CD14-positive monocyte (primary cell): ENCODE results near the gene FRMPD4. TPM values are rescaled to one million over a fixed set of nuclear protein-coding genes. Genes with fewer than 3 reads are reported as not detected.

ENCODE experiments used
- DNase-seq, 3 donors: peaks; one replicate each; pipeline ENCODE4 v3.0.0-alpha.2; 2011 to 2022
- H2AFZ ChIP-seq: 2 replicates; pipeline ENCODE4 v1.6.0; 2012; ENCODE audit warnings: mild to moderate bottlenecking, low read depth, low read length, inconsistent platforms; ENCODE audit not compliant: insufficient read depth, poor library complexity, severe bottlenecking
- H3K27ac ChIP-seq, 2 donors: 1 replicate in 1 of 2; 2 replicates in 1 of 2; pipeline ENCODE4 v1.5.1; 2012 to 2013; ENCODE audit warnings: low read length in 2 of 2, control low read depth in 1 of 2, inconsistent platforms in 1 of 2, low read depth in 1 of 2, mild to moderate bottlenecking in 1 of 2
- H3K27me3 ChIP-seq, 2 donors: one replicate each; pipeline versions ENCODE4 v1.6.0 to v1.6.1; 2011 to 2013; ENCODE audit warnings: low read length in 2 of 2; ENCODE audit not compliant: control insufficient read depth in 2 of 2, insufficient read depth in 2 of 2
- H3K36me3 ChIP-seq, 2 donors: replicated peaks in 1 of 2; 1 replicate in 1 of 2; 2 replicates in 1 of 2; pipeline versions ENCODE4 v1.5.1 to v1.6.1; 2012 to 2013; ENCODE audit warnings: low read length in 2 of 2, control low read depth in 1 of 2, inconsistent platforms in 1 of 2, mild to moderate bottlenecking in 1 of 2; ENCODE audit not compliant: insufficient read depth in 2 of 2, control insufficient read depth in 1 of 2
- H3K4me1 ChIP-seq, 2 donors: 1 replicate in 1 of 2; 2 replicates in 1 of 2; pipeline versions ENCODE4 v1.5.1 to v1.6.1; 2012 to 2013; ENCODE audit warnings: low read length in 2 of 2, control low read depth in 1 of 2, inconsistent platforms in 1 of 2, mild to moderate bottlenecking in 1 of 2, moderate library complexity in 1 of 2; ENCODE audit not compliant: insufficient read depth in 2 of 2, control insufficient read depth in 1 of 2
- H3K4me2 ChIP-seq: replicated peaks from 2 replicates; pipeline ENCODE3; 2012; ENCODE audit warnings: low read length, moderate library complexity, mild to moderate bottlenecking; ENCODE audit not compliant: poor library complexity, severe bottlenecking; ENCODE audit errors: extremely low read depth
- H3K4me3 ChIP-seq, 3 experiments: fragments of 200-600 bp in 1 of 3; sonication (generic) in 1 of 3; replicated peaks in 1 of 3; 1 replicate in 2 of 3; 2 replicates in 1 of 3; pipeline ENCODE4 v1.5.1; 2011 to 2013; ENCODE audit warnings: low read length in 3 of 3, mild to moderate bottlenecking in 3 of 3, control low read depth in 2 of 3, low read depth in 2 of 3, inconsistent platforms in 1 of 3, moderate library complexity in 1 of 3
- H3K79me2 ChIP-seq: 2 replicates; pipeline ENCODE4 v1.6.0; 2012; ENCODE audit warnings: mild to moderate bottlenecking, control low read depth, inconsistent platforms, low read length, moderate library complexity; ENCODE audit not compliant: insufficient read depth
- H3K9ac ChIP-seq: 2 replicates; pipeline ENCODE4 v1.6.0; 2017; ENCODE audit warnings: low read length, mild to moderate bottlenecking; ENCODE audit not compliant: insufficient read depth, poor library complexity, severe bottlenecking
- H3K9me3 ChIP-seq, 2 donors: replicated peaks in 1 of 2; 1 replicate in 1 of 2; 2 replicates in 1 of 2; pipeline versions ENCODE4 v1.5.1 to v1.6.1; 2012 to 2013; ENCODE audit warnings: low read length in 2 of 2, control low read depth in 1 of 2; ENCODE audit not compliant: control insufficient read depth in 1 of 2, insufficient read depth in 1 of 2
- H4K20me1 ChIP-seq: 2 replicates; pipeline ENCODE4 v1.6.0; 2012; ENCODE audit warnings: mild to moderate bottlenecking, low read length, control low read depth, moderate library complexity; ENCODE audit not compliant: insufficient read depth
- H3K27ac Mint-ChIP-seq, 7 donors: one replicate each; pipeline ENCODE4 v1.8.0; 2020; ENCODE audit warnings: mild to moderate bottlenecking in 7 of 7, mixed read lengths in 7 of 7, moderate library complexity in 6 of 7, inconsistent platforms in 2 of 7
- H3K27me3 Mint-ChIP-seq, 3 donors: one replicate each; pipeline ENCODE4 v1.8.0; 2021 to 2022; ENCODE audit warnings: low read depth in 3 of 3, mild to moderate bottlenecking in 3 of 3, mixed read lengths in 3 of 3, moderate library complexity in 3 of 3, inconsistent platforms in 1 of 3
- H3K36me3 Mint-ChIP-seq, 2 donors: one replicate each; pipeline ENCODE4 v1.8.0; 2020; ENCODE audit warnings: mixed read lengths in 2 of 2, inconsistent platforms in 1 of 2, mild to moderate bottlenecking in 1 of 2
- H3K4me1 Mint-ChIP-seq: one replicate; pipeline ENCODE4 v1.8.0; 2020; ENCODE audit warnings: mild to moderate bottlenecking, mixed read lengths
- H3K4me3 Mint-ChIP-seq, 2 donors: one replicate each; pipeline ENCODE4 v1.8.0; 2020; ENCODE audit warnings: mild to moderate bottlenecking in 2 of 2, mixed read lengths in 2 of 2, moderate library complexity in 1 of 2
- H3K9me3 Mint-ChIP-seq, 7 donors: one replicate each; pipeline ENCODE4 v1.8.0; 2020 to 2022; ENCODE audit warnings: mixed read lengths in 7 of 7, mild to moderate bottlenecking in 6 of 7, moderate library complexity in 6 of 7, inconsistent platforms in 2 of 7
- CTCF ChIP-seq: fragments of 200-600 bp; IDR thresholded peaks from one replicate; pipeline ENCODE4 v1.8.0; 2022; ENCODE audit warnings: antibody characterized with exemption, mild to moderate bottlenecking
- WGBS: methylation state at CpG from one replicate; pipeline ENCODE4 v1.1.5; 2013; ENCODE audit warnings: missing lambda C conversion rate; ENCODE audit not compliant: insufficient coverage; 5-methylcytosine and 5-hydroxymethylcytosine counted together
- intact Hi-C, 2 donors: fragments of 100-400 bp; cut with micrococcal nuclease; formaldehyde crosslinking; loops; one replicate each; pipeline versions ENCODE4 v1.15.0 to v1.15.1; 2023
- polyA plus RNA-seq, 3 donors: library from polyadenylated mRNA; depleted of rRNA in 1 of 3; unstranded in 2 of 3; stranded (reverse) in 1 of 3; fragments of 300-500 nt in 2 of 3; fragments of >200 nt in 1 of 3; fragmentation: Illumina TruSeq in 2 of 3; gene quantifications; 1 replicate in 2 of 3; 2 replicates in 1 of 3; pipeline ENCODE4 v1.2.3, GENCODE V29; 2012 to 2021

The FRMPD4 gene
- polyA plus RNA-seq, 3 donors = not detected

- Histone ChIP-seq H3K27ac (no peak overlapping the region), H4K20me1 (no peaks in the 10 kb centered on the region), H3K4me3 (no peak overlapping the region), H3K4me1 (no peaks in the 10 kb centered on the region), H3K36me3 (no peaks in the 10 kb centered on the region), H3K4me2 (no peak overlapping the region), H3K9me3 (peaks cover 0 to 4% of the 10 kb centered on the region in 2 donors), H2AFZ (no peak overlapping the region), H3K9ac (no peak overlapping the region), H3K27me3 (peaks cover 2 to 22% of the 10 kb centered on the region in 2 donors), H3K79me2 (no peaks in the 10 kb centered on the region)
- 2% methylated on average over 10 of the region's 24 CpGs for WGBS
- peaks cover 14 to 30% (median 21%) of the 10 kb centered on the region in 3 donors for H3K27me3 Mint-ChIP-seq
- intact Hi-C loops = no loop called here
- DNase-seq = no peak
- no peaks in the 10 kb centered on the region for H3K4me1 Mint-ChIP-seq
- peaks cover 0 to 6% (median 2%) of the 10 kb centered on the region in 7 donors for H3K9me3 Mint-ChIP-seq
- H3K27ac Mint-ChIP-seq = no peak overlapping the region
- peak overlapping the region in 1 of 2 donors; percentile 67 for H3K4me3 Mint-ChIP-seq
- TF ChIP-seq CTCF = no peak
- no peaks in the 10 kb centered on the region for H3K36me3 Mint-ChIP-seq
Measured at GRCh38 chrX:12137951-12138360, 317 bp upstream of the FRMPD4 start.

GRCh38 chrX:12139934-12140611 is 1.8 kb downstream of the FRMPD4 start:
- H3K36me3 Mint-ChIP-seq = no peaks in the 10 kb centered on the region
- peaks cover 0 to 6% (median 2%) of the 10 kb centered on the region in 7 donors for H3K9me3 Mint-ChIP-seq
- peaks cover 14 to 30% (median 21%) of the 10 kb centered on the region in 3 donors for H3K27me3 Mint-ChIP-seq
- no peak overlapping the region for H2AFZ ChIP-seq
- H3K79me2 ChIP-seq = no peaks in the 10 kb centered on the region
- H3K4me1 Mint-ChIP-seq = no peaks in the 10 kb centered on the region
- no peak overlapping the region for H3K4me3 ChIP-seq
- no peaks in the 10 kb centered on the region for H3K4me1 ChIP-seq
- H3K36me3 ChIP-seq = no peaks in the 10 kb centered on the region
- DNase-seq = no peak
- no peak overlapping the region for H3K27ac Mint-ChIP-seq
- intact Hi-C loops = no loop called here
- no peak overlapping the region for H3K27ac ChIP-seq
- no peak for TF ChIP-seq CTCF
- H3K9me3 ChIP-seq = peaks cover 0 to 4% of the 10 kb centered on the region in 2 donors
- WGBS = no CpG with 5 or more reads among the region's 4 CpGs
- peaks cover 2 to 22% of the 10 kb centered on the region in 2 donors for H3K27me3 ChIP-seq
- H3K4me3 Mint-ChIP-seq = no peak overlapping the region
- no peaks in the 10 kb centered on the region for H4K20me1 ChIP-seq
- no peak overlapping the region for H3K9ac ChIP-seq
- H3K4me2 ChIP-seq = no peak overlapping the region
